CD14-positive monocyte (primary cell): ENCODE results near the gene KCNMA1. TPM values are rescaled to one million over a fixed set of nuclear protein-coding genes. Genes with fewer than 3 reads are reported as not detected.
A peak's percentile ranks its signal among the peaks of the same experiment; 100 is the strongest.

Source experiments
- DNase-seq, 3 donors: peaks; one replicate each; pipeline ENCODE4 v3.0.0-alpha.2; 2011 to 2022
- H2AFZ ChIP-seq: 2 replicates; pipeline ENCODE4 v1.6.0; 2012; ENCODE audit warnings: mild to moderate bottlenecking, low read depth, low read length, inconsistent platforms; ENCODE audit not compliant: insufficient read depth, poor library complexity, severe bottlenecking
- H3K27ac ChIP-seq, 2 donors: 1 replicate in 1 of 2; 2 replicates in 1 of 2; pipeline ENCODE4 v1.5.1; 2012 to 2013; ENCODE audit warnings: low read length in 2 of 2, control low read depth in 1 of 2, inconsistent platforms in 1 of 2, low read depth in 1 of 2, mild to moderate bottlenecking in 1 of 2
- H3K27me3 ChIP-seq, 2 donors: one replicate each; pipeline versions ENCODE4 v1.6.0 to v1.6.1; 2011 to 2013; ENCODE audit warnings: low read length in 2 of 2; ENCODE audit not compliant: control insufficient read depth in 2 of 2, insufficient read depth in 2 of 2
- H3K36me3 ChIP-seq, 2 donors: replicated peaks in 1 of 2; 1 replicate in 1 of 2; 2 replicates in 1 of 2; pipeline versions ENCODE4 v1.5.1 to v1.6.1; 2012 to 2013; ENCODE audit warnings: low read length in 2 of 2, control low read depth in 1 of 2, inconsistent platforms in 1 of 2, mild to moderate bottlenecking in 1 of 2; ENCODE audit not compliant: insufficient read depth in 2 of 2, control insufficient read depth in 1 of 2
- H3K4me1 ChIP-seq, 2 donors: 1 replicate in 1 of 2; 2 replicates in 1 of 2; pipeline versions ENCODE4 v1.5.1 to v1.6.1; 2012 to 2013; ENCODE audit warnings: low read length in 2 of 2, control low read depth in 1 of 2, inconsistent platforms in 1 of 2, mild to moderate bottlenecking in 1 of 2, moderate library complexity in 1 of 2; ENCODE audit not compliant: insufficient read depth in 2 of 2, control insufficient read depth in 1 of 2
- H3K4me2 ChIP-seq: replicated peaks from 2 replicates; pipeline ENCODE3; 2012; ENCODE audit warnings: low read length, moderate library complexity, mild to moderate bottlenecking; ENCODE audit not compliant: poor library complexity, severe bottlenecking; ENCODE audit errors: extremely low read depth
- H3K4me3 ChIP-seq, 3 experiments: fragments of 200-600 bp in 1 of 3; sonication (generic) in 1 of 3; replicated peaks in 1 of 3; 1 replicate in 2 of 3; 2 replicates in 1 of 3; pipeline ENCODE4 v1.5.1; 2011 to 2013; ENCODE audit warnings: low read length in 3 of 3, mild to moderate bottlenecking in 3 of 3, control low read depth in 2 of 3, low read depth in 2 of 3, inconsistent platforms in 1 of 3, moderate library complexity in 1 of 3
- H3K79me2 ChIP-seq: 2 replicates; pipeline ENCODE4 v1.6.0; 2012; ENCODE audit warnings: mild to moderate bottlenecking, control low read depth, inconsistent platforms, low read length, moderate library complexity; ENCODE audit not compliant: insufficient read depth
- H3K9ac ChIP-seq: 2 replicates; pipeline ENCODE4 v1.6.0; 2017; ENCODE audit warnings: low read length, mild to moderate bottlenecking; ENCODE audit not compliant: insufficient read depth, poor library complexity, severe bottlenecking
- H3K9me3 ChIP-seq, 2 donors: replicated peaks in 1 of 2; 1 replicate in 1 of 2; 2 replicates in 1 of 2; pipeline versions ENCODE4 v1.5.1 to v1.6.1; 2012 to 2013; ENCODE audit warnings: low read length in 2 of 2, control low read depth in 1 of 2; ENCODE audit not compliant: control insufficient read depth in 1 of 2, insufficient read depth in 1 of 2
- H4K20me1 ChIP-seq: 2 replicates; pipeline ENCODE4 v1.6.0; 2012; ENCODE audit warnings: mild to moderate bottlenecking, low read length, control low read depth, moderate library complexity; ENCODE audit not compliant: insufficient read depth
- H3K27ac Mint-ChIP-seq, 7 donors: one replicate each; pipeline ENCODE4 v1.8.0; 2020; ENCODE audit warnings: mild to moderate bottlenecking in 7 of 7, mixed read lengths in 7 of 7, moderate library complexity in 6 of 7, inconsistent platforms in 2 of 7
- H3K27me3 Mint-ChIP-seq, 3 donors: one replicate each; pipeline ENCODE4 v1.8.0; 2021 to 2022; ENCODE audit warnings: low read depth in 3 of 3, mild to moderate bottlenecking in 3 of 3, mixed read lengths in 3 of 3, moderate library complexity in 3 of 3, inconsistent platforms in 1 of 3
- H3K36me3 Mint-ChIP-seq, 2 donors: one replicate each; pipeline ENCODE4 v1.8.0; 2020; ENCODE audit warnings: mixed read lengths in 2 of 2, inconsistent platforms in 1 of 2, mild to moderate bottlenecking in 1 of 2
- H3K4me1 Mint-ChIP-seq: one replicate; pipeline ENCODE4 v1.8.0; 2020; ENCODE audit warnings: mild to moderate bottlenecking, mixed read lengths
- H3K4me3 Mint-ChIP-seq, 2 donors: one replicate each; pipeline ENCODE4 v1.8.0; 2020; ENCODE audit warnings: mild to moderate bottlenecking in 2 of 2, mixed read lengths in 2 of 2, moderate library complexity in 1 of 2
- H3K9me3 Mint-ChIP-seq, 7 donors: one replicate each; pipeline ENCODE4 v1.8.0; 2020 to 2022; ENCODE audit warnings: mixed read lengths in 7 of 7, mild to moderate bottlenecking in 6 of 7, moderate library complexity in 6 of 7, inconsistent platforms in 2 of 7
- WGBS: methylation state at CpG from one replicate; pipeline ENCODE4 v1.1.5; 2013; ENCODE audit warnings: missing lambda C conversion rate; ENCODE audit not compliant: insufficient coverage; 5-methylcytosine and 5-hydroxymethylcytosine counted together
- intact Hi-C, 2 donors: fragments of 100-400 bp; cut with micrococcal nuclease; formaldehyde crosslinking; loops; one replicate each; pipeline versions ENCODE4 v1.15.0 to v1.15.1; 2023
- polyA plus RNA-seq, 3 donors: library from polyadenylated mRNA; depleted of rRNA in 1 of 3; unstranded in 2 of 3; stranded (reverse) in 1 of 3; fragments of 300-500 nt in 2 of 3; fragments of >200 nt in 1 of 3; fragmentation: Illumina TruSeq in 2 of 3; gene quantifications; 1 replicate in 2 of 3; 2 replicates in 1 of 3; pipeline ENCODE4 v1.2.3, GENCODE V29; 2012 to 2021
- TF ChIP-seq, protein P1 (sequence below): fragments of 200-600 bp; IDR thresholded peaks from one replicate; pipeline ENCODE4 v1.8.0; 2022; ENCODE audit warnings: antibody characterized with exemption, mild to moderate bottlenecking

Gene KCNMA1
- polyA plus RNA-seq, 3 donors, result 0.11 to 1.0 TPM; not detected in 1

DNA sequence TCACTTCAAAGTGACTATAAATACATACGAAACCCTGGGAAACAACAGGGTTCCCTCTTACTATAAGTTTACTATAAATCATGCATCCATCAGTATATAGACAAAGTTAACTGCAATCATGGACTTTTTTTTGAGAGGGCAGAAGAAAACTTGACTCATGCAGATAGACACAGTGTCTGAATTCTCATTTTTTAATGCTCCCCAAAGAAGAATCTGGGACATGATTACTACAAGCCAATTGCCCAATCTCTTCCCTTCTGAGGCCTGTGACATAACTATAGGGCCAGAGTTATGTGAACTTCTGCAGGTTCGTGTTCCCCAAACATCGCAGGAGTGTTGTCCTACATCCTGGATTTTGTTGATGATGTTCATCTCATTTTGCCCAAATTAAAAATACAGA lies 376.5 kb downstream of the KCNMA1 start:
- Histone ChIP-seq H4K20me1 (no peaks in the 10 kb centered on the region), H3K4me2 (peak overlapping the region; percentile 16), H3K27ac (peak overlapping the region in 1 of 2 donors; percentile 9), H3K79me2 (no peaks in the 10 kb centered on the region), H2AFZ (no peak overlapping the region), H3K36me3 (no peaks in the 10 kb centered on the region), H3K4me1 (peaks cover 14 to 15% of the 10 kb centered on the region in 2 donors), H3K9ac (no peak overlapping the region), H3K27me3 (peaks cover 5 to 12% of the 10 kb centered on the region in 2 donors), H3K4me3 (no peak overlapping the region), H3K9me3 (no peaks in the 10 kb centered on the region)
- peaks cover 0 to 6% (median 1%) of the 10 kb centered on the region in 7 donors for H3K9me3 Mint-ChIP-seq
- intact Hi-C loops, result no loop called here
- no peaks in the 10 kb centered on the region for H3K36me3 Mint-ChIP-seq
- H3K27ac Mint-ChIP-seq, result peak overlapping the region in 1 of 7 donors; percentile 35
- H3K27me3 Mint-ChIP-seq, result peaks cover 11 to 21% (median 21%) of the 10 kb centered on the region in 3 donors
- TF ChIP-seq, protein P1, sequence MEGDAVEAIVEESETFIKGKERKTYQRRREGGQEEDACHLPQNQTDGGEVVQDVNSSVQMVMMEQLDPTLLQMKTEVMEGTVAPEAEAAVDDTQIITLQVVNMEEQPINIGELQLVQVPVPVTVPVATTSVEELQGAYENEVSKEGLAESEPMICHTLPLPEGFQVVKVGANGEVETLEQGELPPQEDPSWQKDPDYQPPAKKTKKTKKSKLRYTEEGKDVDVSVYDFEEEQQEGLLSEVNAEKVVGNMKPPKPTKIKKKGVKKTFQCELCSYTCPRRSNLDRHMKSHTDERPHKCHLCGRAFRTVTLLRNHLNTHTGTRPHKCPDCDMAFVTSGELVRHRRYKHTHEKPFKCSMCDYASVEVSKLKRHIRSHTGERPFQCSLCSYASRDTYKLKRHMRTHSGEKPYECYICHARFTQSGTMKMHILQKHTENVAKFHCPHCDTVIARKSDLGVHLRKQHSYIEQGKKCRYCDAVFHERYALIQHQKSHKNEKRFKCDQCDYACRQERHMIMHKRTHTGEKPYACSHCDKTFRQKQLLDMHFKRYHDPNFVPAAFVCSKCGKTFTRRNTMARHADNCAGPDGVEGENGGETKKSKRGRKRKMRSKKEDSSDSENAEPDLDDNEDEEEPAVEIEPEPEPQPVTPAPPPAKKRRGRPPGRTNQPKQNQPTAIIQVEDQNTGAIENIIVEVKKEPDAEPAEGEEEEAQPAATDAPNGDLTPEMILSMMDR, result no peak
- H3K4me1 Mint-ChIP-seq, result peaks cover 25% of the 10 kb centered on the region
- H3K4me3 Mint-ChIP-seq, result peak overlapping the region in 1 of 2 donors; percentile 28
- peak; percentile 14 to 76 (median 28) for DNase-seq
- WGBS, result no CpG with 5 or more reads among the region's 3 CpGs

- Mint-ChIP-seq H3K4me1 (peaks cover 24% of the 10 kb centered on the region), H3K27me3 (peaks cover 8 to 12% (median 12%) of the 10 kb centered on the region in 3 donors), H3K9me3 (peaks cover 0 to 3% (median 1%) of the 10 kb centered on the region in 7 donors), H3K4me3 (no peak overlapping the region), H3K27ac (no peak overlapping the region), H3K36me3 (no peaks in the 10 kb centered on the region)
- Histone ChIP-seq H2AFZ (no peak overlapping the region), H4K20me1 (no peaks in the 10 kb centered on the region), H3K36me3 (no peaks in the 10 kb centered on the region), H3K27ac (no peak overlapping the region), H3K4me2 (no peak overlapping the region), H3K4me1 (peaks cover 14 to 15% of the 10 kb centered on the region in 2 donors), H3K4me3 (no peak overlapping the region), H3K79me2 (no peaks in the 10 kb centered on the region), H3K9me3 (no peaks in the 10 kb centered on the region), H3K27me3 (peaks cover 2 to 8% of the 10 kb centered on the region in 2 donors), H3K9ac (no peak overlapping the region)
- WGBS, result 100% methylated on average over 2 of the region's 4 CpGs
- intact Hi-C loops, result no loop called here
- TF ChIP-seq, protein P1, result no peak
- DNase-seq, result no peak
Measured at GRCh38 chr10:77259171-77259874, 378.3 kb downstream of the KCNMA1 start.
